ENCODE results near the gene NTM.

- TF ChIP-seq POLR2A (IDR thresholded peaks at IDR 0.05) (no peak), CTCF (IDR thresholded peaks at IDR 0.05 in 8 of 11, conservative IDR thresholded peaks at IDR 0.05 in 3 of 11) (no peak)
Measured at GRCh38 chr11:131571571-131571970, 201.2 kb downstream of the NTM start.

Measured in spleen (tissue), 7 donors.